K562 (cell line): ENCODE data around the gene DCAF11. TPM values are rescaled to one million over a fixed set of nuclear protein-coding genes. Genes with fewer than 3 reads are reported as not detected.

Experiments used
- BACH1 ChIP-seq: fragments of 200-800 bp; sonication (Bioruptor generic); IDR thresholded peaks from 2 replicates; pipeline ENCODE4 v1.6.1; 2016; ENCODE audit warnings: missing genetic modification characterization, missing compliant biosample characterization
- DIDO1 ChIP-seq: fragments of 450-650 bp; IDR thresholded peaks from 2 replicates; pipeline ENCODE4 v1.6.1; 2016; ENCODE audit warnings: low read depth, missing biosample characterization, missing genetic modification characterization
- ETS1 ChIP-seq: conservative IDR thresholded peaks from 2 replicates; pipeline ENCODE4 v1.6.1; 2011; ENCODE audit warnings: low read depth, mild to moderate bottlenecking, low read length; ENCODE audit not compliant: control insufficient read depth
- HDAC1 ChIP-seq, 2 experiments: fragments of 450-650 bp; IDR thresholded peaks; 2 replicates each; pipeline ENCODE4 v1.6.1; 2016 to 2017; ENCODE audit warnings: inconsistent platforms in 1 of 2, mild to moderate bottlenecking in 1 of 2, moderate library complexity in 1 of 2
- KLF13 ChIP-seq: fragments of 450-650 bp; IDR thresholded peaks from 2 replicates; pipeline ENCODE4 v1.6.1; 2016; ENCODE audit warnings: missing genetic modification characterization, low read depth, mild to moderate bottlenecking, missing compliant biosample characterization, moderate library complexity, borderline replicate concordance
- MEIS2 ChIP-seq: fragments of 450-650 bp; IDR thresholded peaks from 2 replicates; pipeline ENCODE4 v1.6.1; 2014; ENCODE audit warnings: mild to moderate bottlenecking; ENCODE audit not compliant: partially characterized antibody
- MXI1 ChIP-seq: IDR thresholded peaks from 2 replicates; pipeline ENCODE4 v1.6.1; 2011; ENCODE audit warnings: low read depth, mild to moderate bottlenecking, improper control_type of control experiment, low read length
- NCOA6 ChIP-seq: fragments of 450-650 bp; IDR thresholded peaks from 2 replicates; pipeline ENCODE4 v1.6.1; 2017; ENCODE audit warnings: mild to moderate bottlenecking
- NFIX ChIP-seq: fragments of 250-450 bp; sonication (Bioruptor Pico); IDR thresholded peaks from 2 replicates; pipeline ENCODE4 v1.4.0; 2020; ENCODE audit warnings: low read depth, mild to moderate bottlenecking, moderate library complexity
- NFRKB ChIP-seq: fragments of 450-650 bp; IDR thresholded peaks from 2 replicates; pipeline ENCODE4 v1.6.1; 2016; ENCODE audit warnings: low read depth
- POLR3A ChIP-seq: IDR thresholded peaks from 2 replicates; pipeline ENCODE4 v1.6.1; 2011; ENCODE audit warnings: borderline replicate concordance, mild to moderate bottlenecking, moderate library complexity; ENCODE audit not compliant: insufficient read length, insufficient read depth; ENCODE audit errors: extremely low read depth
- TAL1 ChIP-seq: fragments of 450-650 bp; IDR thresholded peaks from 2 replicates; pipeline ENCODE4 v1.6.1; 2016; ENCODE audit warnings: mild to moderate bottlenecking
- TARDBP ChIP-seq: fragments of 450-650 bp; IDR thresholded peaks from 2 replicates; pipeline ENCODE4 v1.6.1; 2016
- THAP12 ChIP-seq: fragments of 250-450 bp; sonication (Bioruptor Pico); IDR thresholded peaks from 2 replicates; pipeline ENCODE4 v1.9.0; 2021; ENCODE audit warnings: mild to moderate bottlenecking, inconsistent platforms
- TOE1 ChIP-seq, 2 experiments: fragments of 450-650 bp in 1 of 2; sonication (generic) in 1 of 2; formaldehyde crosslinking in 1 of 2; IDR thresholded peaks; 2 replicates each; pipeline versions ENCODE4 v1.7.1 to v1.8.0; 2016 to 2022; ENCODE audit warnings: borderline replicate concordance in 2 of 2, mild to moderate bottlenecking in 2 of 2, antibody characterized with exemption in 1 of 2, inconsistent platforms in 1 of 2, low read depth in 1 of 2, missing genetic modification reagents in 1 of 2, moderate library complexity in 1 of 2
- ZBTB49 ChIP-seq: sonication (generic); formaldehyde crosslinking; IDR thresholded peaks from 2 replicates; pipeline ENCODE4 v1.8.0; 2022; ENCODE audit warnings: missing genetic modification reagents, mild to moderate bottlenecking, borderline replicate concordance
- ZBTB8A ChIP-seq: fragments of 450-650 bp; IDR thresholded peaks from 2 replicates; pipeline ENCODE4 v1.6.1; 2018; ENCODE audit warnings: mild to moderate bottlenecking, moderate library complexity; ENCODE audit not compliant: partially characterized antibody
- ZFPM2 ChIP-seq: fragments of 250-450 bp; sonication (Bioruptor Pico); IDR thresholded peaks from 2 replicates; pipeline ENCODE4 v1.5.1; 2022; ENCODE audit warnings: mild to moderate bottlenecking
- ZNF184 ChIP-seq: sonication (generic); formaldehyde crosslinking; IDR thresholded peaks from 2 replicates; pipeline ENCODE4 v1.5.0; 2020; ENCODE audit warnings: missing genetic modification reagents
- ZNF24 ChIP-seq: fragments of 450-650 bp; IDR thresholded peaks from 2 replicates; pipeline ENCODE4 v1.6.1; 2016
- ZNF778 ChIP-seq: fragments of 450-650 bp; formaldehyde crosslinking; IDR thresholded peaks from 2 replicates; pipeline ENCODE4 v1.4.0; 2020; ENCODE audit warnings: mild to moderate bottlenecking, moderate library complexity
- polyA plus RNA-seq, 8 experiments: library from polyadenylated mRNA; depleted of rRNA in 4 of 8; stranded (reverse) in 5 of 8; unstranded in 3 of 8; fragments of >200 nt; fragmentation: Nextera tagmentation in 2 of 8; fragmentation: Illumina TruSeq in 1 of 8; extraction: Ambion mirVana in 2 of 8; extraction: Trizol in 1 of 8; gene quantifications; 2 replicates each; pipeline versions ENCODE4 v1.2.1 to v1.2.3, GENCODE V29; 2011 to 2014; ENCODE audit warnings: inconsistent platforms in 1 of 8, missing spikeins in 1 of 8
- total RNA-seq, 7 experiments: library from RNA; depleted of rRNA in 6 of 7; stranded (reverse); fragments of >200 nt in 6 of 7; fragmentation: Illumina TruSeq in 2 of 7; extraction: Trizol in 2 of 7; gene quantifications; 2 replicates each; pipeline versions ENCODE4 v1.2.1 to v1.2.3, GENCODE V29; 2011 to 2021; ENCODE audit warnings: low replicate concordance in 1 of 7

DCAF11 gene
- total and polyA plus RNA-seq, 9 of the 15 experiments (the other 6 are each of a cell fraction or from before 2014, with no cell fraction given) = 8.5 to 46.2 (median 36.4) TPM

GRCh38 chr14:24093901-24094840, 20.4 kb upstream of the DCAF11 start, which contains the start of gene PCK2 (continued):
- TF ChIP-seq MEIS2 (no peak), KLF13 (tag) (no peak), ZFPM2 (CRISPR knock-in tag) (no peak), ZBTB49 (CRISPR knock-in tag) (no peak), TARDBP (no peak), ZNF24 (no peak), THAP12 (CRISPR knock-in tag) (no peak), BACH1 (tag) (no peak), ZBTB8A (no peak), DIDO1 (tag) (no peak), NCOA6 (no peak), TOE1 (IDR thresholded peaks at IDR 0.05; ENCODE audit: borderline replicate concordance) (peak; percentile 20; the same call in 1 of the 2 replicates), TOE1 (CRISPR knock-in tag; IDR thresholded peaks at IDR 0.05; ENCODE audit: borderline replicate concordance, low read depth) (no peak), TAL1 (no peak), NFRKB (peak; percentile 35), NFIX (CRISPR knock-in tag) (no peak), HDAC1 (IDR thresholded peaks at IDR 0.05) (peak in 1 of 2 experiments; percentile 43; a peak in 1 of 4 replicates), POLR3A (no peak), ZNF778 (CRISPR knock-in tag) (no peak), MXI1 (no peak), ZNF184 (CRISPR knock-in tag) (no peak), ETS1 (no peak)
